ENCODE results near the gene UGT1A9.

The UGT1A9 gene

GRCh38 chr2:233772583-233772982, 100.9 kb downstream of the UGT1A9 start:
- TF ChIP-seq CTCF (IDR thresholded peaks at IDR 0.05; ENCODE audit: extremely low read depth, insufficient read depth, missing control alignments) = no peak
- DNase-seq (ENCODE audit: low spot score) = no peak
- in situ Hi-C loops (cut with MboI; ENCODE audit: low pct_unique_long_range_greater_than_20kb, low sequenced_read_pairs, unreplicated experiment) = no loop called here

DNA sequence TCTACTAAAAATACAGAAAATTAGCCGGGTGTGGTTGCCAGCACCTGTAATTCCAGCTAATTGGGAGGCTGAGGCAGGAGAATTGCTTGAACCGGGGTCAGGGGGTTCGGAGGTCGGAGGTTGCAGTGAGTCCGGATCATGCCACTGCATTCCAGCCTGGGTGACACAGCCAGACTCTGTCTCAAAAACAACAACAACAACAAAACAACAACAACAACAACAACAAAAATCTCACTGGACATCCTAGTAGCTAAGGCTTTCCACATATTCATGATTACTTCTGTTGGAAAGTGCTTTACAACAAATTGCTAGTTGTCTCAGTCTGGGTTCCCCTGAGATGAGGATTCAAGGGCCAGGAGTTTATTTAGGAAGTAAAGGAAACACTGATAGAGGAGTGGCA, 102.2 kb downstream of the UGT1A9 start:
- DNase-seq (ENCODE audit: low spot score) = no peak
- no peak for TF ChIP-seq CTCF (IDR thresholded peaks at IDR 0.05; ENCODE audit: extremely low read depth, insufficient read depth, missing control alignments)
- in situ Hi-C loops (cut with MboI; ENCODE audit: low pct_unique_long_range_greater_than_20kb, low sequenced_read_pairs, unreplicated experiment) = no loop called here

- no peak for TF ChIP-seq CTCF (IDR thresholded peaks at IDR 0.05; ENCODE audit: extremely low read depth, insufficient read depth, missing control alignments)
- in situ Hi-C loops (cut with MboI; ENCODE audit: low pct_unique_long_range_greater_than_20kb, low sequenced_read_pairs, unreplicated experiment) = no loop called here
- DNase-seq (ENCODE audit: low spot score) = no peak
Observed at GRCh38 chr2:233775414-233775813, 103.7 kb downstream of the UGT1A9 start.

DNA sequence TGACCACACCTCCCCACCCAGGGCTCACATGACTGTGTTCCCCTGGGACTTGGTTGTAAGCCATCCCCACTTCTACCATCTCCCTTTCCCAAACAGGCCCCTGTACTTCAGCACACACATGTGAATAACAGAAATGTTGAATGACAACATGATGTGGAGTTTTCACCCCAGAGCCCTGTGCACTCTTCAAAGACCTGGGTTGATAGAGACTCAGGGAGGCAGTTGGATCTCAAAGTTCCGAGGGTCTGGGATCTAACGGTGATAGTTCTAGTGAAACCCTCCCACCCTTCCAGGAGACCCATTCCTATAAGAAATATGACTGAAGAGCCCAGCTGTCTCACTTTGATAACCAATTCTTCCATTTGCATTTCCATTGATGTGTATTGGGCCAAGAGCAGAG, 106.3 kb downstream of the UGT1A9 start, which contains the start of gene MROH2A:
TSS of gene MROH2A (plus strand) at position 301 of the 400 bp plus-strand sequence. CDS start 1,029 bp downstream, outside the sequence.
- no peak for TF ChIP-seq CTCF (IDR thresholded peaks at IDR 0.05; ENCODE audit: extremely low read depth, insufficient read depth, missing control alignments)
- no peak for DNase-seq (ENCODE audit: low spot score)
- in situ Hi-C loops (cut with MboI; ENCODE audit: low pct_unique_long_range_greater_than_20kb, low sequenced_read_pairs, unreplicated experiment) = no loop called here

- no peak for TF ChIP-seq CTCF (IDR thresholded peaks at IDR 0.05; ENCODE audit: extremely low read depth, insufficient read depth, missing control alignments)
- in situ Hi-C loops (cut with MboI; ENCODE audit: low pct_unique_long_range_greater_than_20kb, low sequenced_read_pairs, unreplicated experiment) = no loop called here
- DNase-seq (ENCODE audit: low spot score) = no peak
Observed at GRCh38 chr2:233779722-233780121, 108.0 kb downstream of the UGT1A9 start.

- DNase-seq (ENCODE audit: low spot score) = no peak
- TF ChIP-seq CTCF (IDR thresholded peaks at IDR 0.05; ENCODE audit: extremely low read depth, insufficient read depth, missing control alignments) = no peak
- in situ Hi-C loops (cut with MboI; ENCODE audit: low pct_unique_long_range_greater_than_20kb, low sequenced_read_pairs, unreplicated experiment) = no loop called here
Observed at GRCh38 chr2:233780771-233781170, 109.1 kb downstream of the UGT1A9 start.

GRCh38 chr2:233789554-233789953, 117.9 kb downstream of the UGT1A9 start:
- in situ Hi-C loops (cut with MboI; ENCODE audit: low pct_unique_long_range_greater_than_20kb, low sequenced_read_pairs, unreplicated experiment) = no loop called here
- no peak for TF ChIP-seq CTCF (IDR thresholded peaks at IDR 0.05; ENCODE audit: extremely low read depth, insufficient read depth, missing control alignments)
- no peak for DNase-seq (ENCODE audit: low spot score)
